Measurements from ENCODE around the gene CYP2C18. TPM values are rescaled to one million over a fixed set of nuclear protein-coding genes. Genes with fewer than 3 reads are reported as not detected.
A peak's percentile ranks its signal among the peaks of the same experiment; 100 is the strongest.
"Not testable (repeated sequence)": the region's sequence is repeated elsewhere in the genome, so short reads cannot be mapped to it uniquely, and the experiment has no call there.

Gene CYP2C18
- 45.8 TPM for total RNA-seq

DNA sequence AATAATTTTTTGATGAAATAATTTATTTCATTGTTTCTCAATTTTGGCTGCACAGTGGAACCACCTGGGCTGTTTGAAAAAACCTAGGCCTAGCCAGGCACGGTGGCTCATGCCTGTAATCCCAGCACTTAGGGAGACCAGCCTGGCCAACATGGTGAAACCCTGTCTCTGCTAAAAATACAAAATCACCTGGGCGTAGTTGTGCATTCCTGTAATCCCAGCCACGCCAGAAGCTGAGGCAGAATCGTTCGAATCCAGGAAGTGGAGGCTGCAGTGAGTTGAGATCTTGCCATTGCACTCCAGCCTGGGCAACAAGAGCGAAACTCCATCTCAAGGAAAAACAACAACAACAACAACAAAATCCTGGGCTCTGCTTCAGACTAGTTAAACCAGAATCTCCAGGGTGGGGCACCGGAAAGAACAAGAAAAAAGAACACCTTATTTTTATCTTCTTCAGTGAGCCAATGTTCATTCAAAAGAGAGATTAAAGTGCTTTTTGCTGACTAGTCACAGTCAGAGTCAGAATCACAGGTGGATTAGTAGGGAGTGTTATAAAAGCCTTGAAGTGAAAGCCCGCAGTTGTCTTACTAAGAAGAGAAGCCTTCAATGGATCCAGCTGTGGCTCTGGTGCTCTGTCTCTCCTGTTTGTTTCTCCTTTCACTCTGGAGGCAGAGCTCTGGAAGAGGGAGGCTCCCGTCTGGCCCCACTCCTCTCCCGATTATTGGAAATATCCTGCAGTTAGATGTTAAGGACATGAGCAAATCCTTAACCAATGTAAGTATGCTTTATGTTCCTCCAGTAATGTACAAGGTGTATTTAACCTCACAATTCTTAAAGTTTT is at the start of gene CYP2C18:
Gene CYP2C18, plus strand, starts transcription at position 516 of the 841 bp plus-strand sequence. Its CDS starts 91 bp downstream, at position 607.
- DNase-seq (ENCODE audit: low spot score): peak; percentile 23

DNA sequence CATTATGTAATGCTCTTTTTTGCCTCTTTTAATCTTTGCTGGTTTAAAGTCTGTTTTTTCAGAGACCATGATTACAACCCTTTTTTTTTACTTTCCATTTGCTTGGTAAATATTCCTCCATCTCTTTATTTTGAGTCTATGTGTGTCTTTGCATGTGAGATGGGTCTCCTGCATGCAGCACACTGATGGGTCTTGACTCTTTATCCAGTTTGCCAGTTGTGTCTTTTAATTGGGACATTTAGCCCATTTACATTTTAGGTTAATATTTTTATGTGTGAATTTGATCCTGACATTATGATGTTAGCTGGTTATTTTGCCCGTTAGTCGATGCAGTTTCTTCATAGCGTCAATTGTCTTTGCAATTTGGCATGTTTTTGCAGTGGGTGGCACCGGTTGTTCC is 45.4 kb upstream of the CYP2C18 start:
- DNase-seq (ENCODE audit: low spot score): not testable (repeated sequence)

DNA sequence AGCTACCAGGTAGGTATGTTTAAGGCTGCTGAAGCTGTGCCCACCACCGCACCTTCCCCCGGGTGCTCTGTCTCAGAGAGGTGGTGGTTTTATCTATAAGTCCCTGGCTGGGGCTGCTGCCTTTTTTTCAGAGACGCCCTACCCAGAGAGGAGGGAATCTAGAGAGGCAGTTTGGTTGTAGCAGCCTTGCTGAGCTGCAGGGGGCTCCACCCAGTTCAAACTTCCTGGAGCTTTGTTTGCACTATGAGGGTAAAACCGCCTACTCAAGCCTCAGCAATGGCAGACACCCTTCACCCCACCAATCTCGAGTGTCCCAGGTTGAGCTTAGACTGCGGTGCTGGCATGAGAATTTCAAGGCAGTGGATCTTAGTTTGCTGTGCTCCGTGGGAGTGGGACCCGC is 43.6 kb upstream of the CYP2C18 start:
- DNase-seq (ENCODE audit: low spot score): no peak

DNA sequence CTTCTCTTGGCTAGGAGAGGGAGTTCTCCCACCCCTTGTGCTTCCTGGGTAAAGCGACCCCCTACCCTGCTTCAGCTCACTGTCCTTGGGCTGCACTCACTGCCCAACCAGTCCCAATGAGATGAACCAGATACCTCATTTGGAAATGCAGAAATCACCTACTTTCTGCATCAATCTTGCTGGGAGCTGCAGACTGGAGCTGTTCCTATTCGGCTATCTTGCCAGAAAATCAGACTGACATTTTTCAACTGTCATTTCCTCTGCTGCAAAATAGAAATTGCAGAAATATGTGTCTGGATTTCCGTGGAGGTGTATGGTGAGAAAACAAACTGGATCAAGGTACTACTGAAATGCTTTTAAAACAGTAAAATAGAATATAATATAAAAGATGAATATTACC is 43.0 kb upstream of the CYP2C18 start:
- no peak for DNase-seq (ENCODE audit: low spot score)

DNA sequence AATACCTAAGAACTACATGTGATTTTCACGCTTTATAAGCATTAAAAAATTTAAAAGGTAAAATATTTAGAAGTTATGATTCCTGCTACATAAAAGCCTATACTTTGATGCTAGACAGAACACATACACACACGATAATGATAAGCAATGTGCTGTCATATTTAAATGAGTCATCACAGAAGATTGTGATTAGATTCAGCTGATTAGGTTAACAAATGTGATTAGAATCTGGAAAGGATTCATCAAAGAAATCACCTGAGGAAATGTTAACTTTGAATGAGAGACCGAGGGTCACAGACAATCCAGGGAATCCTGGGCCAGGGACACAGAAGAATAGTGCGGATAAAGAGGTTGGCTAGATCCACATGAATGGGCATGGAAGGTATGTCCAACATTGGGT is 42.0 kb upstream of the CYP2C18 start:
- DNase-seq (ENCODE audit: low spot score): no peak

DNA sequence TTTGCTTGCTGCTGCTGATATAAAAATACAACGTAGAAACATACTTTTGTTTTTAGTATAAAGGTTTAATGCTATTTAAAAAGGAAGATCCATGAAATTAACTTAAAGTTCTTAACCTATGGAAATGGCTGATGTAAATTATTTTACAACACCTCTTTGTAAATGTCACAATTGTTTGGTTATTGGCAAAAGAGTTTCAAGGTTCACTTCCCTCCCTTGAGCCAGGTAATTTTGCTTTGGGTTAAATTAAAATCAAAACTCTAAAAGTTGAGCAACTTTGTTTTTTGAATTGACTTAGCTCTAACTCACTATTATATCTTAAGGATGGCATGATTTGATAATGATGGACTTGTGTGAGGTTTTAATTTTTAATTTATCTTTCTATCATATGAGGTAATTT is 39.2 kb upstream of the CYP2C18 start:
- no peak for DNase-seq (ENCODE audit: low spot score)

DNA sequence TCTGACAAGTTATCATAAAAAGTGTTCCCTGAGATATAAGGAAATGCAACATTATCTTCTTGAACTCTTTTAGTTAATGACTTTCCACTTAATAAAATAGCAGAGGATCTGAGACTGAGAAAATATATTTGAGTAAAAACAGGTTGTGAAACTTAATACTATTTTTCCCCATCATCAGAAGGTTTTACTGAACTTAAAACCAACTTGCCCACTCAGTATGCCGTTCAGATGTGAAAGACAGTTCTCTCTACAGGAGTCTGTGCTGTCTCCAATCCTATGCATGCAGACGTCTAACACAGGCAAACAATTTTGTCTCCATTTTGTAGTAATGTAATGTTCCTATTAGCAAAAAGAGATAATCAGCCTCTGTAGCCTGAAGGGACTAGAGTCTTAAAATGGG is 38.2 kb upstream of the CYP2C18 start:
- DNase-seq (ENCODE audit: low spot score): no peak

DNA sequence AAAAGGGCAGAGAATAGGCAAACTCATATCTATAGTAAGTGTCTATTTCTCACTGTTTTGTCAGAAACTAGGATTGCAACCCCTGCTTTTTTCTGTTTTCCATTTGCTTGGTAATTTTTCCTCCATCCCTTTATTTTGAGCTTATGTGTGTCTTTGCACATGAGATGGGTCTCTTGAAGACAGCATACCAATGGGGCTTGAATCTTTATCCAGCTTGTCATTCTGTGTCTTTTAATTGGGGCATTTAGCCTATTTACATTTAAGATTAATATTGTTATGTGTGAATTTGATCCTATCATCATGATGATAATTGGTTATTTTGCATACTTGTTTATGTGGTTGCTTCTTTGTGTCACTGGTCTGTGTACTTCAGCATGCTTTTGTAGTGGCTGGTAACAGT is 28.3 kb upstream of the CYP2C18 start:
- not testable (repeated sequence) for DNase-seq (ENCODE audit: low spot score)

DNA sequence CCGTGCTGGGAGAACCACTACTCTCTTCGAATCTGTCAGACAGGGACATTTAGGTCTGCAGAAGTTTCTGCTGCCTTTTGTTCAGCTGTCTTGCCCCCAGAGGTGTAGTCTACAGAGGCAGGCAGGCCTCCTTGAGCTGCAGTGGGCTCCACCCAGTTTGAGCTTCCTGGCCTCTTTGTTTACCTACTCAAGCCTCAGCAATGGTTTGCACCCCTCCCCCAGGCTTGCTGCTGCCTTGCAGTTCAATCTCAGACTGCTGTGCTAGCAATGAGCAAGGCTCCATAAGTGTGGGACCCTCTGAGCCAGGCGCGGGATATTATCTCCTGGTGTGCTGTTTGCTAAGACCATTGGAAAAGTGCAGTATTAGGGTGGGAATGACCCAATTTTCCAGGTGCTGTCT is 20.5 kb upstream of the CYP2C18 start:
- not testable (repeated sequence) for DNase-seq (ENCODE audit: low spot score)

DNA sequence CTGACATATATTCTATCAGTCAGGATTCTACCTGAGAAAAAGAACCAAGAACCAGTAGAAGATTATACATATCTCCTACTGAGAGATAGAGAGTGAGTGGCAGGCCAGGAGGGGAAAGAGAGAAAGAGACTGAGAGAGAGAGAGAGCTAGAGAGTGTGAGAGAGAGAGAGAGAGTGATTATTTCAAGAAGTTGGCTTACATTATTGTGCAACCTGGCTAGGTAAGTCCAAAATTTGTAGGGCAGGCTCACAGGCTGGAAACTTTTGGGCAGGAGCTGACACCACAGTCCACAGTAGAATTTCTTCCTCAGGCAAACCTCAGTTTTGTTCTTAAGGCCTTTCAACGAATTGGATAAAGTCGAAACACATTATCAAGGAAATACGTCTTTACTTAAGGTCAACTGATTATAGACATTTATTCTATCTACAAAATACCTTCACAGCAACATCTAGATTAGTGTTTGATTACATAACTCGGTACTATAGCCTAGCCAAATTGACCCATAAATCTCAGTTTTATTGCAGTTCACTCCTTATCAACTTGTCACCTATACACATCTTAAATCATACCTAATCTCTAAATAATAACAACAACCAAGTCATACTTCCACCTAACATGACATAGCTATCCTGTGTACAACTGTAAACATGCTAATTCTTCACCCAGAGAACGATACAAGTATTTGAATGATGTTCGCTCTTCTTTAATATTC is 17.0 kb upstream of the CYP2C18 start:
- DNase-seq (ENCODE audit: low spot score): no peak

DNA sequence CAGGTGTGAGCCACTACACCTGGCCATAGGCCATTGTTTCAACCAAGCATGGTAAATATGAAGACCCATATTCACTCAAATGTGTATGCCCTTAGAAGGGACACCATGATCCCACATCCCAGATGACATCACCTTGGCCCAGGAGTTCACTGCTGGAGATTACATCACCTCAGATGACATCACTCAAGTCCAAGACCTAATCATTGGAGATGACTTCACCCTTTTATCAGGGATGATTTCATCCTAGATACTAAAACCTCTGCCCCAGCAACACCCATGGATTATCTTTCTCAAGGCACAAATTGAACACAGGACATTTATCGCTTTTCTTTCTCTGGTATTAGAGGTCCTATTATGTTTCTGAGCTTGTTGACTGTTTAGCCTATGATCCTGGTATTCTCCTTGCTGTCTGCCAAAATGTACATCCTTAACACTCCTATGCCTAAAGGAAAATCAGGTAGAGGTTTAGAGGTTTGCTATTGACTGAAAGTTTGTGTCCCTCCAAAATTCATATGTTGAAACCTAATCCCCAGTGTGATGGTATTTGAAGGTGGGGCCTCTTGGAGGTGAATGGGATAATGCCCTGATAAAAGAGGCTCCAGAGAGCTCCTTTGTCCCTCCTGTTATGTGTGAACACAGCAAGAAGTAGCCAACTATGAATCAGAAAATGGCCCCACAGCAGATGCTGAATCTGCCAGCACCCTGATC is 9.8 kb upstream of the CYP2C18 start:
- no peak for DNase-seq (ENCODE audit: low spot score)

DNA sequence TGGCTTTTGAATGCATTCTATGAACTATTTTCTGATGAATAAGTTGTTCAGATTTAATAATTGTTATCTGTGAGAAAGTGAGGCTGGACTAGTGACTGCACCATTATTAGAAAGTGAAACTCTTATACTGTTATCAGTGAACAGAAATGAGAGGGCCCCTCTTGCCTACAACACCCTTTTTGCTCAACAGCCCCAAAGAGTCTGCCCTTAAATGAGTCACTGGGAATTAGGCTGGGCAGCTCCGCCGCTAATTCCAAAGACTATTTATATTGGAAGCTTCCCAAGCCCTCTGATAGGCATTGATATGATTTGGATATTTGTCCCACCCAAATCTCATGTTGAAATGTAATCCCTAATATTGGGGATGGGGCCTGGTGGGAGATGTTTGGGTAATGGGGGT is 7.0 kb upstream of the CYP2C18 start:
- no peak for DNase-seq (ENCODE audit: low spot score)

DNA sequence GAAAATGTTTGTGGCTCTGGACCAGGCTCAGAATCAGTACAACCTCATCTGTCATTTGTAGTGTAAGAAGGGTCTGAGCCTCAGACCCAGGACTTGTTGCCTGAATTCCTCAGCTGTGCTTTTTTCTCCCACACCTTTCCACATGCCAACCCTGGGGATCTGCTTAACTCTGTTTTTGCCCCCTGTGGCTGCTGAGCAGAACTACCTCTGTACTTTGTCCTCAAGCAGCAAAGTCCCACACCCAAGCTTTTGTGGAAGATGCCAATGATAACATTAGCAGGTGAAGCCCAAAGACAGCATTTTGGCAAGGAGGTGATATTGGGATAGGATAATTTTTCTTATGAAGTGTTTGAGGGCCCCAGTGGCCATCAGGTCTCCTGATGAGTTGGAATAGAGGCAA is 5.8 kb upstream of the CYP2C18 start:
- peak; percentile 39 for DNase-seq (ENCODE audit: low spot score)

DNA sequence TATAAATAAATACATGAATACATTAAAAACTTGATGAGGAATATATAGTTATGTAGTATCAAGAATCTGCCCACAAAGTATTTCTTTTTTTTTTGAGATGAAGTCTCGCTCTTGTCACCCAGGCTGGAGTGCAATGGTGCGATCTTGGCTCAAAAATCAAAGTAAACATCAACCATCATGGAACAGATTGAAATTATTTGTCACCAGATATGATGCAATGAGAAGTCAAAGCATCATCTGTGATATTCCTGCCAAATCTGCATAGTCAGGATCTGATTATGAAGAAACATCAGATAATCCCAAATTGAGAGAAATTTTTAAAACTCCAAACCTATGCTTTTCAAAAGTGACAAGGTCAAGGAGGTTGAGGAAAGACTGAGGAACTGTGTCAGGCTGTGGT is 5.1 kb upstream of the CYP2C18 start:
- DNase-seq (ENCODE audit: low spot score): no peak

DNA sequence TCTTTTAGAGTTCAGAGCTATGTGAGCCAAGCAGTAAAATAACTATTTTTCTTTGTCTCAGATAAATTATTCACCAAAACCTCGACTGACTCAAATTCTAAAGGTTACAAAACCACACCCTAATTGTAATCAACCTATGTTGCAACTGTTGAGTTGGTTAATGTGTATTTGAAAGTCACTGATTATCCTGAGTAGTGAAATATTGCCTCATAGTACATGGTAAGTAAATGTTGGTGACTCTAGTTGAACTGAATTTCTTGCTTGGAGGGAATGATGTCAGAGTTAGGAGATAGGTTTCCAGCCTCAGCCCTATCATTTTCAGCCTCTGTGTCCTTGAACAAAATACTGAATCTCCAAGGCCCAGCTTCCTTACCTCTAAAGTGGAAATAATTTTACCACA is 3.0 kb upstream of the CYP2C18 start:
- no peak for DNase-seq (ENCODE audit: low spot score)

DNA sequence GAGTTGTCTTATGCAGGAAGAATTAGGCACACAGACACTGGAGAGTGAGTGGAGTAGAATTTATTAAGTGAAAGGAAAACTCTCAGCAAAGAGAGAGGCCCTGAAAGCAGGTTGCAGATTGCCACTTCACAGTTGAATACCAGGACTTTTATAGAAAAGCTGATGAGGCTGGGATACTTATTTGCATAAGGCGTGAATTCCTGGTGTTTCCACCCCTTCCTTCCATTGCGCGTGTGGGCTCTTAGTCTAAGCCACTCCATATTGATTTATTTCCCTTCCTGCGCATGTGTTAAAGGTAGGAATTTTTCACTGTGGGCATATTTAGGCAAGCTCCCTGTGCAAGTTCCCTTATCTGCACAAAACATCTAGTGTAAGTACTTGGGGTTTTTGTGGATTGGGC is 893 bp upstream of the CYP2C18 start:
- peak; percentile 36 for DNase-seq (ENCODE audit: low spot score)

DNA sequence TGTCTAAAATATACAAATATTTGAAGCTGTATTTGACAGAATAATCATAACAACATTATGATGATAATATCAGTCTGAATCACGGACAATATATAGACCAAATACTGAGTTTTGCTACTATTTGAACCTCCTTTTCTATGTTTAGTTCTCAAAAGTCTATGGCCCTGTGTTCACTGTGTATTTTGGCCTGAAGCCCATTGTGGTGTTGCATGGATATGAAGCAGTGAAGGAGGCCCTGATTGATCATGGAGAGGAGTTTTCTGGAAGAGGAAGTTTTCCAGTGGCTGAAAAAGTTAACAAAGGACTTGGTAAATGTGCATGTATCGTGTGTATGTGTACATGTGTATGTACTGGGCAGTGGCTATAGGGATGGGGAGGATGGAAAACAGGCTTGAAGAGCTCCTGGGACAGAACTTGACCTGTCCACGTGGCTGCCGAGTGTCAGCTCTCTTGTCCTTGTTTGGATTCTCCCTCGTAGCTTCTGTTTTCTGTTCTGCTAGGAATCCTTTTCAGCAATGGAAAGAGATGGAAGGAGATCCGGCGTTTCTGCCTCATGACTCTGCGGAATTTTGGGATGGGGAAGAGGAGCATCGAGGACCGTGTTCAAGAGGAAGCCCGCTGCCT is 4.2 kb downstream of the CYP2C18 start:
- no peak for DNase-seq (ENCODE audit: low spot score)

DNA sequence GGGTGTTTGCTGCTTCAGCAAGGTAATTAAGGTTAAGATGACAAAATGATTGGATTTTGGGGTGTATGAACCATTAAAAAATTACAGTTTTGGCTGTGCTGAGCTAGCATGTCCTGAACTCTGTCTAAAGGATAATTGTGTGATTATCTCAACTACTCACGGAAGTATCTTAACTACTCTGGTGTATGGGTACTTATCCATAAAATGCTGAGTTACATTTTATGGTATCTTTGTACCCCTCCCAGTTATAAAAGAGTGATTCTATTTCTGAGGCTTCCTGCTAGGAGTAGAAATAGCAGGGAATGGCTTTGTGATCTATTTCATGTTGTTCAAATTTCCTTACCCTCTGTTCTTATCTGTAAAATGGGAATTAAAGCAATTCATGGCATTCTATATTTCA is 22.6 kb downstream of the CYP2C18 start:
- no peak for DNase-seq (ENCODE audit: low spot score)

DNA sequence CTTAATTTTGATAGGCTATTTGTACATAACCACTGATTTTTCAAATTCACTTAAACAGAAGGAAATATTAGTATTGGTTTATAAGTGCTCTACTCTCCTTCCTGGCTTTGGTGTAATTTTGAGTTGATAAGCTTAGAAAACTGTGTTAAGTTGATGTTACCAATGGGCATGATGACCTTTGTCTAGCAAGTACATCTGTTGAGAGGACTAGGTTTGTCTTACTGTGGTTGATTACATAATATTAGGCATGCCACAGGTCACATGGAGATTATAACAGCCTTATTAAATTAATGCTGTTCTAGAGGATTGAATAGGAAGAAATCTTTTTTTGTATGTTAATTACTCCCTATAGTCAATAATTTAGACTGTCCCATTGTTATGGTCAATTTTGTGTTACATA is 27.0 kb downstream of the CYP2C18 start:
- no peak for DNase-seq (ENCODE audit: low spot score)

DNA sequence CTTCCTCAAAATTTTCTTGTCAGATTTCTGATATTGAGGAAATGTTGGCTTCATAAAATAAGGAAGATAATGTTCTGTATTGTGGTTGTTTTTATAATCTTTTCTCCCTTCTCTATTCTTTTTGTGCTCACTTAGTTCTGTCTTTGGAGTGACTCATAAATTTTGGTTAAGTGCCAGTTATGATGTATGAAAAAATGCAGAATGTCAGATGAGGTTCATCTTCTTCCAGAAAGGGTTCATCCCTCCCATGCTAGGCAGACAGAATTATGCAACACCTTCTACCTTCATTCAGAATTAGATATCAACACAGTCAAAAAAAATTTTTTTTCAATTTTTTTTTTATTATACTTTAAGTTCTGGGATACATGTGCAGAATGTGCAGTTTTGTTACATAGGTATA is 42.3 kb downstream of the CYP2C18 start:
- no peak for DNase-seq (ENCODE audit: low spot score)

DNA sequence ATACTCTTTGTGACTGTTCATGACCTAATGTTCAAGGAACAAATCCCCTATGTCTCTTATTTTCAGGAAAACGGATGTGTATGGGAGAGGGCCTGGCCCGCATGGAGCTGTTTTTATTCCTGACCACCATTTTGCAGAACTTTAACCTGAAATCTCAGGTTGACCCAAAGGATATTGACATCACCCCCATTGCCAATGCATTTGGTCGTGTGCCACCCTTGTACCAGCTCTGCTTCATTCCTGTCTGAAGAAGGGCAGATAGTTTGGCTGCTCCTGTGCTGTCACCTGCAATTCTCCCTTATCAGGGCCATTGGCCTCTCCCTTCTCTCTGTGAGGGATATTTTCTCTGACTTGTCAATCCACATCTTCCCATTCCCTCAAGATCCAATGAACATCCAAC is 51.7 kb downstream of the CYP2C18 start:
- DNase-seq (ENCODE audit: low spot score): peak; percentile 22

DNA sequence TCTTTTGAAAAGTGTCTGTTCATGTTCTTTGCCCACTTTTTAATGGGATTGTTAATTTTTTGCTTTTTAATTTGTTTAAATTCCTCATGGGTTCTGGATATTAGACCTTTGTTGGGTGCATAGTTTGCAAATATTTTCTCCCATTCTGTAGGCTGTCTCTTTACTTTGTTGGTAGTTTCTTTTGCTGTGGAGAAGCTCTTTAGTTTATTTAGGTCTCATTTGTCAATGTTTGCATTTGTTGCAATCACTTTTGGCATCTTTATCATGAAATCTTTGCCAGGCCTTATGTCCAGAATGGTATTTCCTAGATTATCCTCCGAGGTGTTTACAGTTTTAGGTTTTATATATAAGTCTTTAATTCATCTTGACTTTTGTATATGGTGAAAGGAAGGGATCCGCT is 55.1 kb downstream of the CYP2C18 start:
- no peak for DNase-seq (ENCODE audit: low spot score)

Measured in mucosa of gallbladder (tissue), 1 donor.